Measurements from ENCODE around the gene DTHD1.

DTHD1 gene

DNA sequence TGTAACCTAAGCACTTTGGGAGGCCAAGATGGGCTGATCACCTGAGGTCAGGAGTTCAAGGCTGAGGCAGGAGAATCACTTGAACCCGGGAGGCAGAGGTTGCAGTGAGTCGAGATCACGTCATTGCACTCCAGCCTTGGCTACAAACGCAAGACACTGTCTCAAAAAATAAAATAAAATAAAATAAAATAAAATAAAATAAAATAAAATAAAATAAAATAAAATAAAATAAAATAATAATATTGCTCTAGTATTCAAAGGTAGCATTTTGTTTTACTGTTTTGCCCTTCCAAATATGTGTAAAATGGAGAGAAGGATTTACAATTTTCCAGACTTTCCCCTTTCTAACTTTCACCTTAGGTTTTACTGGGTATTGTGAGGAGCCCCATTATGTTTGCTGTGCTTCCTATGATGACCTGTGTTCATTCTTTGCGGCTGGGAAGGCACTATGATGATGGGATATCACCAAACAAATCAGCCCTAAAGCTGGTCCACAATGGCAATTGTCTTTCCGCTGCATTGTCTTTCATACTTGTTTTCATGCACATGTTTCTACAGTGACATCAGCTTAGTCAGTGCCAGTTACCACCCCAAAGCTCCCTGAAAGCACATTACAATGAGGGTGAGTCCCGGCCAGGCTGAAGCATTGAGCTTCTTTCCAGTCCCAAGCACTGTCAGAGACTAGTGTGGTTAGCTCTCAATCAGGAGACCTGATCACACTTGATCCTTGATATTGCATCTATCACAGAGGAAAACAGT lies 50.8 kb downstream of the DTHD1 start:
- TF ChIP-seq ZNF274 (IDR thresholded peaks at IDR 0.05; ENCODE audit: low read depth, low read length), result no peak
- H3K4me3 ChIP-seq (ENCODE audit: low read length), result peak overlapping the region; percentile 49; the same call in 1 of the 2 replicates

GRCh38 chr4:36332782-36333131 lies 51.3 kb downstream of the DTHD1 start:
- TF ChIP-seq ZNF274 (IDR thresholded peaks at IDR 0.05; ENCODE audit: low read depth, low read length), result no peak
- H3K4me3 ChIP-seq (ENCODE audit: low read length), result peak overlapping the region; percentile 49; the same call in 1 of the 2 replicates

DNA sequence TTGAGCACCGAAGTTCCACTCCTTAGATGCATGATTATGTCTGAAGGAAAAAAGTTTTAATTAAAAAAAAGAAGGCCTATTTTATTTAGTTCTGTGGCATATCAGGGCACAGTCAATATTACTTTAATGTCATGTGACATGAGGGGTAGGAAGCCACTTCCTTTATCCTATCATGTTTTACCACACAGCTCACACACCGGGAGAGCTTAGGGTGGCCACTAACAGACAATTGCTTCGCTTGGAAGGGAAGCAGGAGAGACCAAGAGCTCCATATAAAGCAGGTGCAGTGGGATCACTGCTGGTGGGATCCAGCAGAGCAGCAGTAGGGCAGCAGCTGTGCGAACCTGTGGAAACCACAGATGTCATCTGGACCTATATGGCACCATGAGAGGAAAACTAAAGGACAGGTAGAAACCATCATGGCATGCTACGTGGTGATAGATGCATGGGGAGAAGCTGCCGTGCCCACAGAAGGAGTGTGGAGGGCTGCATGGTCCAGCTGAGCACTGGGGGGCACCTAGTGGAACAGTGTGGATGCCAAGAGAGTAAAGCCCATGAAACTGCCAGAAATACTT lies 52.0 kb downstream of the DTHD1 start:
- H3K4me3 ChIP-seq (ENCODE audit: low read length), result no peak overlapping the region; the same call in 1 of the 2 replicates
- TF ChIP-seq ZNF274 (IDR thresholded peaks at IDR 0.05; ENCODE audit: low read depth, low read length), result no peak

DNA sequence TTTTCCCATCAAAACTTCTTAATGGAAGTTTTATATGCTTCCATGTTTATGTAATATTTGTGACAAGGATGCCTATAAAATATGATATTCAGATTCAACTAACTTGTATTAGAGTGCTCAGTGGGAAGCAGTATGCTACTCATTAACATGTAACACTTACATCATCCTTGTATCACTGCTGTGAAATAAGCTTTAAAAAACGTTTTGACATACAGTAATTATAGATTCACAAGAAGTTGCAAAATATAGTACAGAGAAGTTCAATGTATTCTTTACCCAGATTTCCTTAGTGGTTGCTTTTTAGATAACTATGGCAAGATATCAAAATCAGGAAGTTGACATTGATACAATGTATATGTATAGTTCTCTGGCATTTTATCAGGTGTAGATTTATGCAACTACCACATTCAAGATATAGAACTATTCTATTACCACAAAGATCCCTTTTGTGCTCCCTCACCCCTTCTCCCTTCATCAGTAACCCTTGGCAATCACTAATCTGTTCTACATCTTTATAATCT lies 56.3 kb downstream of the DTHD1 start:
- no peak for TF ChIP-seq ZNF274 (IDR thresholded peaks at IDR 0.05; ENCODE audit: low read depth, low read length)
- H3K4me3 ChIP-seq (ENCODE audit: low read length), result no peak overlapping the region

DNA sequence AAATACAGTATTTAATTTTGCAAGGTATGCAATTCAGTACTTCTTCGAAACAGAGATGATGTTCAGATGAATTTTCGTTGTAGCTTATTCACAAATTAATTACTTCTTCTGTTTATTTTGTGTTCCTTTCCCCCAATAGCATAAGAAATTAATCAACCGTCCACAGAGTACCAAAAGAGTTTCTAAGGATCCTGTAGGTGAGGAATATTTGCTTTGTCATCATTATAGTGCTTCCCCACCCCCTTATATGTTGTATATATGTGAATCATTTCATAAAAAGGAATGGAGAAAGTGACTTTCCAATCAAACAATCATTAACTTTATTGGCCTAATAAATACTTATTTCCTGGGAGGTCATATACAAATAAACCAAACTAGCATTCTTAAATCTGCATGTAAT lies 57.6 kb downstream of the DTHD1 start:
- TF ChIP-seq ZNF274 (IDR thresholded peaks at IDR 0.05; ENCODE audit: low read depth, low read length), result no peak
- no peak overlapping the region for H3K4me3 ChIP-seq (ENCODE audit: low read length)

DNA sequence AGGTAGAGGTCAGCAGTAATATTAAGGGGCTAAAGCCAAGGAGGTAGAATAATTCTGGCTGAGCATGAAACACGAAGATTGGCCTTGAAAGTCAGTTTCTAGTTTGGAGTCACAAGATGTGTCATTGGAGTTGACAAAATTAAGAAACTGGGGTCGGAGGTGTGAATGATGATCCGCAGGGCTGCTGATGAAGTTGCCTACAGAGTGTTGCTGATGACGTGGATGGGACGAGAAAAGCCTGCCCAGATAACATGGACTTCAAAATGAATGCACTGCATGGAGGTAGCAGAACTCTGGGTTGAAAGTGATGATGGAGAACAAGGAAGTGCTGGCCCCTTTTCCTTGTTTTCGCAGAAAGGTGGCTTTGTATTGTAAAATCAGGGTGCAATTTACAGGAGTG lies 60.5 kb downstream of the DTHD1 start:
- no peak overlapping the region for H3K4me3 ChIP-seq (ENCODE audit: low read length)
- no peak for TF ChIP-seq ZNF274 (IDR thresholded peaks at IDR 0.05; ENCODE audit: low read depth, low read length)

- no peak overlapping the region for H3K4me3 ChIP-seq (ENCODE audit: low read length)
- no peak for TF ChIP-seq ZNF274 (IDR thresholded peaks at IDR 0.05; ENCODE audit: low read depth, low read length)
Measured at GRCh38 chr4:36343501-36344175, 62.2 kb downstream of the DTHD1 start.

DNA sequence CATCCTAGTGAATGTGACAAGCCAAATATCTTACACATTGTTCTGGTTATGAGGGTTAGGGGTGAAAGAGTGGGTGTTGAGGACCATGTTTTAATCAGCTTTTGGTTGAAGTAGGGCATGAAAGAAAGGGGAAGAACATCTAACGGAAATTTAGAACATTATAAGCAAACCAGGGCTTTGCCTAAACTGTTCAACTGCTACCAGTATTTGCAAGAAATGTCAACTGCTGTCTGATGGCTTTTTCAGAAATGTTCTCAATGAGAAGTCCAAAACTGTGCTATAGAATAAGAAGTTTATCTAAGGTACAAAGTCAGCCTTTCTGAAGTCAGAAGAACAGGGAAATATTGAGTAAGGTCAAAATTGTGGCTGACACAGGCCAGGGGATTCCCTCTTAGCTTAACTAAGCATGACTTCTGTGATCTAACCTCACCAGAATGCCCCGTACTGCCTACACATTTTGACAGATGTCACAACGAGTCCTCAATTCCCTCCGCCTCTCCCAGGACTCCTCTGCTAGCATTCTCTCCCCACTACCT lies 67.1 kb downstream of the DTHD1 start:
- no peak overlapping the region for H3K4me3 ChIP-seq (ENCODE audit: low read length)
- no peak for TF ChIP-seq ZNF274 (IDR thresholded peaks at IDR 0.05; ENCODE audit: low read depth, low read length)

GRCh38 chr4:36349938-36350549 lies 68.6 kb downstream of the DTHD1 start:
- TF ChIP-seq ZNF274 (IDR thresholded peaks at IDR 0.05; ENCODE audit: low read depth, low read length), result no peak
- no peak overlapping the region for H3K4me3 ChIP-seq (ENCODE audit: low read length)

- no peak overlapping the region for H3K4me3 ChIP-seq (ENCODE audit: low read length)
- no peak for TF ChIP-seq ZNF274 (IDR thresholded peaks at IDR 0.05; ENCODE audit: low read depth, low read length)
Measured at GRCh38 chr4:36351082-36351666, 69.8 kb downstream of the DTHD1 start.

GRCh38 chr4:36353998-36354397 lies 72.6 kb downstream of the DTHD1 start:
- no peak for TF ChIP-seq ZNF274 (IDR thresholded peaks at IDR 0.05; ENCODE audit: low read depth, low read length)
- H3K4me3 ChIP-seq (ENCODE audit: low read length), result no peak overlapping the region

GRCh38 chr4:36358173-36358572 lies 76.8 kb downstream of the DTHD1 start:
- TF ChIP-seq ZNF274 (IDR thresholded peaks at IDR 0.05; ENCODE audit: low read depth, low read length), result no peak
- no peak overlapping the region for H3K4me3 ChIP-seq (ENCODE audit: low read length)

DNA sequence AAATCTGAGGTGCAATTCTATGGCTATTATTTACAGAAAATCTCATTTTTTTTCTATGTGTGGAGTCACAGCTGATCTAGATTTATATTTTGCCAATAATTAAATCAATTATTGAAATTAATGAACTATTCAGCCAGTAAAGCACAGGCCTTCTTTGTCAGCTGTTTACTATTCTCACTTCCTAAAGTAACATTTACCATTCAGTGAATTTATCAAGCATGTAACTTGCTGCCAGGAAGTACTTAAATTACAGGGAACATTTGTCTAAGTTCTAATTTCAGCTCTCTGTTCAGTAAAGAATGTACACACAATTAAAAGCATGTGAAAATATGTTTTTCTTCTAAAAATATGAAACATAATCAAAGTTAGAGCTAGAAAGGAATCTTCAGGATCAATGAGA lies 79.3 kb downstream of the DTHD1 start:
- TF ChIP-seq ZNF274 (IDR thresholded peaks at IDR 0.05; ENCODE audit: low read depth, low read length), result no peak
- no peak overlapping the region for H3K4me3 ChIP-seq (ENCODE audit: low read length)

DNA sequence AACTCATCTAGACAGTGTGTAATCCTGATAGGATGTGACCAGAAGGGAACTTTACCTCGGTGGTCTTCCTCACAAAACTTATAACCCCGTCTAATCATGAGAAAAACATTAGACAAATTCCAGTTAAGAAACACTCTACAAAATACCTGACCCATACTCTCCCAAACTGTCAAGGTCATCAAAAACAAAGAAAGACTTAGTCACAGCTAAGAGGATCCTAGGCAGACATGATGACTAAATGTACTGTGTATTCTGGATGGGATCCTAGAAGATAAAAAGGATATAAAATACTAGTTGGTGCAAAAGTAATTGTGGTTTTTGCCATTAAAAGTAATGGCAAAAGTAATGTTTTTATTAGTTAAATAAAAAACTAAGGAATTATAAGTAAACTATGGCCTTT lies 81.6 kb downstream of the DTHD1 start:
- TF ChIP-seq ZNF274 (IDR thresholded peaks at IDR 0.05; ENCODE audit: low read depth, low read length), result no peak
- no peak overlapping the region for H3K4me3 ChIP-seq (ENCODE audit: low read length)

Data from GM08714 (cell line).